ENCODE results near the gene SAP30BP. TPM values are rescaled to one million over a fixed set of nuclear protein-coding genes. Genes with fewer than 3 reads are reported as not detected.

SAP30BP gene
- total RNA-seq, 2 donors from 2014 or later = 28.5 to 44.6 TPM

DNA sequence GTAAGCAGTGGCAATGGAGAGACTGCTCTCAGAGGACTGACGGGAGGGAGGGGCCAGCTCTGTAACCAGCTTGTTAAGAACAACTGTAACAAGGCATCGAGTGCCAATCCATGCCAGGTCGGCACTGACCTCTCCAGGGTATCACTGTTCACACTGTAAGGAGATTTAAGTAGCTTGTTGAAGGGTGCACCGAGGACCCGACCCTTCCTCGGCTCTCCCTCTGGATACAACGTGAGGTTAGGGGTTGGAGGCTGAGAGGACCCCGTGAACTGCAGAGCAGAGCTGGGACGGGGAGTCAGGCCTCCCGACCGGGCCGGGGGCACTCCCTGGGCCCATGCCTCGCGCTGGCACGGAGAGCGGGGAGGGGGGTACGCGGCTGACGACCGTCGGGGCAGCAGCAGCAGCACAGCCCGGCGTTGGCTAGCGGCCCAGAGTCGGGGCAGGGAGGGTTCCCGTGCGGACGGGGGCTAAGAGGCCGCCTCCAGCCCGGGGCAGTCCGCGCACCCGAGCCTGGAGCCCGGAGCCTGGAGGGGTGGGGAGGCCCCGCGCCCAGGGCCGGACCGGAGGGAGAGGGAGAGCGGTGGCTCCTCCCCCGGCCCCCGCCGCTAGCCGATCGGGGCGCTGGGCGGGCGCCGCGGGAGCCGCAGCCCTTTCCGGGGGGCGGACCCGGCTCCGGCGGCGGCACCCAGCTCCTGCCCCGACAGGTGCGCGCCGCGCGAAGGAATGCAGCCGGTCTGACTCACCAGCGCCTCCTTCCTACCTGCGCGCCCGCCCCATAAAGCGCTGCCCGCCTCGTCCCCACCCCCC is 53.7 kb downstream of the SAP30BP start, which contains the start of gene ITGB4:
ITGB4 (plus strand) TSS at position 804 of the 807 bp plus-strand sequence. CDS start 3,245 bp downstream, outside the sequence.
- Histone ChIP-seq H3K36me3 (no peaks in the 10 kb centered on the region), H3K9me3 (no peaks in the 10 kb centered on the region), H3K27me3 (no peaks in the 10 kb centered on the region), H3K27ac (peak within 1 kb of the TSS; percentile 54 to 65), H3K4me3 (peak within 1 kb of the TSS; percentile 41 to 59), H3K4me1 (peaks cover 0 to 13% of the 10 kb centered on the region in 2 donors)
- no peak for DNase-seq (ENCODE audit: low spot score)
- TF ChIP-seq, protein P1, sequence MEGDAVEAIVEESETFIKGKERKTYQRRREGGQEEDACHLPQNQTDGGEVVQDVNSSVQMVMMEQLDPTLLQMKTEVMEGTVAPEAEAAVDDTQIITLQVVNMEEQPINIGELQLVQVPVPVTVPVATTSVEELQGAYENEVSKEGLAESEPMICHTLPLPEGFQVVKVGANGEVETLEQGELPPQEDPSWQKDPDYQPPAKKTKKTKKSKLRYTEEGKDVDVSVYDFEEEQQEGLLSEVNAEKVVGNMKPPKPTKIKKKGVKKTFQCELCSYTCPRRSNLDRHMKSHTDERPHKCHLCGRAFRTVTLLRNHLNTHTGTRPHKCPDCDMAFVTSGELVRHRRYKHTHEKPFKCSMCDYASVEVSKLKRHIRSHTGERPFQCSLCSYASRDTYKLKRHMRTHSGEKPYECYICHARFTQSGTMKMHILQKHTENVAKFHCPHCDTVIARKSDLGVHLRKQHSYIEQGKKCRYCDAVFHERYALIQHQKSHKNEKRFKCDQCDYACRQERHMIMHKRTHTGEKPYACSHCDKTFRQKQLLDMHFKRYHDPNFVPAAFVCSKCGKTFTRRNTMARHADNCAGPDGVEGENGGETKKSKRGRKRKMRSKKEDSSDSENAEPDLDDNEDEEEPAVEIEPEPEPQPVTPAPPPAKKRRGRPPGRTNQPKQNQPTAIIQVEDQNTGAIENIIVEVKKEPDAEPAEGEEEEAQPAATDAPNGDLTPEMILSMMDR (IDR thresholded peaks at IDR 0.05) = peak in 1 of 2 donors; percentile 16

DNA sequence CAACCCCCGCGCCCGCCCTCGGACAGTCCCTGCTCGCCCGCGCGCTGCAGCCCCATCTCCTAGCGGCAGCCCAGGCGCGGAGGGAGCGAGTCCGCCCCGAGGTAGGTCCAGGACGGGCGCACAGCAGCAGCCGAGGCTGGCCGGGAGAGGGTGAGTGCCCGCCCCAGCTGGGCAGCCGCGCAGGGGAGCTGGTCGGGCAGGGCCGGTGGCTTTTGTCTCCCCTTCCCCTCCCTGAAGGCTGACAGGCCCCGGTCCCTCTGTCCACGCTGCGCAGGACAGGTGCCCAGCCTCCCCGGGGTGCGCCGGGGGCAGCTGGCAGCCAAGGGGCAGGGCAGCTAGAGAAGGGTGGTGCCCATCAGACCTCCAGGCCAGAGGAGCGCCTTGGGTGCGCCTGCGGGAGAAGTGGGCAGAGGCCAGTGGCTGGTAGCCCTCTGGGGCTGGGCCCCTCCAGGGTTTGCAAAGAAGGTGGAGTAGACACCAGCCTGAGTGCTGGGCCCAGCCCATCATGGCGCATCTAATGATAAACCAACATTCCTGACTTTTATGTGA is 54.4 kb downstream of the SAP30BP start:
- no peak for DNase-seq (ENCODE audit: low spot score)
- peaks cover 0 to 13% of the 10 kb centered on the region in 2 donors for H3K4me1 ChIP-seq
- H3K4me3 ChIP-seq = peak overlapping the region; percentile 41 to 59
- H3K27me3 ChIP-seq = no peaks in the 10 kb centered on the region
- H3K9me3 ChIP-seq = no peaks in the 10 kb centered on the region
- TF ChIP-seq, protein P1 (IDR thresholded peaks at IDR 0.05) = no peak
- no peaks in the 10 kb centered on the region for H3K36me3 ChIP-seq
- peak overlapping the region; percentile 54 to 65 for H3K27ac ChIP-seq

- peak overlapping the region; percentile 54 to 65 for H3K27ac ChIP-seq
- no peaks in the 10 kb centered on the region for H3K36me3 ChIP-seq
- no peak for DNase-seq (ENCODE audit: low spot score)
- no peaks in the 10 kb centered on the region for H3K9me3 ChIP-seq
- H3K4me3 ChIP-seq = peak overlapping the region; percentile 41 to 59
- TF ChIP-seq, protein P1 (IDR thresholded peaks at IDR 0.05) = no peak
- no peaks in the 10 kb centered on the region for H3K27me3 ChIP-seq
- peaks cover 0 to 13% of the 10 kb centered on the region in 2 donors for H3K4me1 ChIP-seq
These were observed 54.9 kb downstream of the SAP30BP start for GRCh38 chr17:75722076-75722475.

GRCh38 chr17:75722542-75723095 is 55.5 kb downstream of the SAP30BP start:
- no peak for DNase-seq (ENCODE audit: low spot score)
- Histone ChIP-seq H3K4me1 (peaks cover 0 to 13% of the 10 kb centered on the region in 2 donors), H3K9me3 (no peaks in the 10 kb centered on the region), H3K4me3 (peak overlapping the region in 1 of 2 donors; percentile 59), H3K27me3 (no peaks in the 10 kb centered on the region), H3K27ac (peak overlapping the region; percentile 54 to 65), H3K36me3 (no peaks in the 10 kb centered on the region)
- TF ChIP-seq, protein P1 (IDR thresholded peaks at IDR 0.05) = no peak

GRCh38 chr17:75723171-75723930 is 56.2 kb downstream of the SAP30BP start:
- TF ChIP-seq, protein P1 (IDR thresholded peaks at IDR 0.05) = no peak
- H3K9me3 ChIP-seq = no peaks in the 10 kb centered on the region
- no peaks in the 10 kb centered on the region for H3K27me3 ChIP-seq
- no peaks in the 10 kb centered on the region for H3K36me3 ChIP-seq
- peak overlapping the region in 1 of 2 donors; percentile 59 for H3K4me3 ChIP-seq
- peak overlapping the region; percentile 54 to 65 for H3K27ac ChIP-seq
- H3K4me1 ChIP-seq = peaks cover 0 to 13% of the 10 kb centered on the region in 2 donors
- DNase-seq (ENCODE audit: low spot score) = no peak
